Thyroid gland (tissue), 4 donors: ENCODE measurements around the gene SPIB. TPM values are rescaled to one million over a fixed set of nuclear protein-coding genes. Genes with fewer than 3 reads are reported as not detected.

Experiments
- DNase-seq, 2 donors: peaks; one replicate each; pipeline ENCODE4 v3.0.0-alpha.2; 2019
- H3K27ac ChIP-seq, 3 donors: fragments of 200-600 bp; sonication (generic); 1 replicate in 2 of 3; 2 replicates in 1 of 3; pipeline ENCODE4 v1.5.1; 2016 to 2019; ENCODE audit warnings: mild to moderate bottlenecking in 1 of 3, moderate library complexity in 1 of 3
- H3K27me3 ChIP-seq: fragments of 200-600 bp; sonication (generic); one replicate; pipeline ENCODE4 v1.5.1; 2019
- H3K36me3 ChIP-seq, 2 donors: fragments of 200-600 bp; sonication (generic); one replicate each; pipeline ENCODE4 v1.5.1; 2016 to 2019
- H3K4me1 ChIP-seq, 2 donors: fragments of 200-600 bp; sonication (generic); one replicate each; pipeline ENCODE4 v1.5.1; 2017 to 2019
- H3K4me3 ChIP-seq, 3 donors: fragments of 200-600 bp; sonication (generic); replicated peaks in 1 of 3; 1 replicate in 2 of 3; 2 replicates in 1 of 3; pipeline ENCODE4 v1.5.1; 2016; ENCODE audit warnings: mild to moderate bottlenecking in 1 of 3
- H3K9me3 ChIP-seq: fragments of 200-600 bp; sonication (generic); one replicate; pipeline ENCODE4 v1.5.1; 2017
- POLR2A ChIP-seq, 2 donors: fragments of 450-650 bp; IDR thresholded peaks; one replicate each; pipeline ENCODE4 v1.6.1; 2017; ENCODE audit warnings: antibody characterized with exemption in 2 of 2, mild to moderate bottlenecking in 2 of 2, moderate library complexity in 1 of 2
- WGBS, 2 donors: methylation state at CpG; one replicate each; pipeline ENCODE4 v1.1.5; 2017; 5-methylcytosine and 5-hydroxymethylcytosine counted together
- intact Hi-C: fragments of 100-400 bp; cut with DNase I; formaldehyde crosslinking; loops from one replicate; pipeline ENCODE4 v1.15.1; 2023
- total RNA-seq, 4 donors: library from RNA; depleted of rRNA; stranded (reverse); fragments of >200 nt; gene quantifications; one replicate each; pipeline ENCODE4 v1.2.3, GENCODE V29; 2016
- TF ChIP-seq, protein P1 (sequence below), 6 experiments: fragments of 200-600 bp in 3 of 6; fragments of 450-650 bp in 3 of 6; sonication (generic) in 3 of 6; IDR thresholded peaks; one replicate each; pipeline ENCODE4 v1.5.1; 2016 to 2019; ENCODE audit warnings: antibody characterized with exemption in 6 of 6, mild to moderate bottlenecking in 2 of 6, inconsistent platforms in 1 of 6, moderate library complexity in 1 of 6

The SPIB gene
- total RNA-seq, 4 donors from 2014 or later = not detected

GRCh38 chr19:50477751-50478515 is 59.2 kb downstream of the SPIB start:
- TF ChIP-seq POLR2A (IDR thresholded peaks at IDR 0.05) = no peak
- TF ChIP-seq, protein P1, sequence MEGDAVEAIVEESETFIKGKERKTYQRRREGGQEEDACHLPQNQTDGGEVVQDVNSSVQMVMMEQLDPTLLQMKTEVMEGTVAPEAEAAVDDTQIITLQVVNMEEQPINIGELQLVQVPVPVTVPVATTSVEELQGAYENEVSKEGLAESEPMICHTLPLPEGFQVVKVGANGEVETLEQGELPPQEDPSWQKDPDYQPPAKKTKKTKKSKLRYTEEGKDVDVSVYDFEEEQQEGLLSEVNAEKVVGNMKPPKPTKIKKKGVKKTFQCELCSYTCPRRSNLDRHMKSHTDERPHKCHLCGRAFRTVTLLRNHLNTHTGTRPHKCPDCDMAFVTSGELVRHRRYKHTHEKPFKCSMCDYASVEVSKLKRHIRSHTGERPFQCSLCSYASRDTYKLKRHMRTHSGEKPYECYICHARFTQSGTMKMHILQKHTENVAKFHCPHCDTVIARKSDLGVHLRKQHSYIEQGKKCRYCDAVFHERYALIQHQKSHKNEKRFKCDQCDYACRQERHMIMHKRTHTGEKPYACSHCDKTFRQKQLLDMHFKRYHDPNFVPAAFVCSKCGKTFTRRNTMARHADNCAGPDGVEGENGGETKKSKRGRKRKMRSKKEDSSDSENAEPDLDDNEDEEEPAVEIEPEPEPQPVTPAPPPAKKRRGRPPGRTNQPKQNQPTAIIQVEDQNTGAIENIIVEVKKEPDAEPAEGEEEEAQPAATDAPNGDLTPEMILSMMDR (IDR thresholded peaks at IDR 0.05) = no peak
- Histone ChIP-seq H3K27me3 (no peaks in the 10 kb centered on the region), H3K4me3 (no peak overlapping the region), H3K36me3 (peaks cover 39 to 48% of the 10 kb centered on the region in 2 donors), H3K4me1 (peaks cover 10 to 17% of the 10 kb centered on the region in 2 donors), H3K27ac (no peak overlapping the region), H3K9me3 (no peaks in the 10 kb centered on the region)
- WGBS, 2 donors = 94 to 95% methylated on average over 16 to 17 of the region's 17 CpGs
- no peak for DNase-seq
- intact Hi-C loops = loop anchor here (5.0 kb wide), 1 partner anchor 34 kb away; the partner anchor contains the start of genes ASPDH and JOSD2

DNA sequence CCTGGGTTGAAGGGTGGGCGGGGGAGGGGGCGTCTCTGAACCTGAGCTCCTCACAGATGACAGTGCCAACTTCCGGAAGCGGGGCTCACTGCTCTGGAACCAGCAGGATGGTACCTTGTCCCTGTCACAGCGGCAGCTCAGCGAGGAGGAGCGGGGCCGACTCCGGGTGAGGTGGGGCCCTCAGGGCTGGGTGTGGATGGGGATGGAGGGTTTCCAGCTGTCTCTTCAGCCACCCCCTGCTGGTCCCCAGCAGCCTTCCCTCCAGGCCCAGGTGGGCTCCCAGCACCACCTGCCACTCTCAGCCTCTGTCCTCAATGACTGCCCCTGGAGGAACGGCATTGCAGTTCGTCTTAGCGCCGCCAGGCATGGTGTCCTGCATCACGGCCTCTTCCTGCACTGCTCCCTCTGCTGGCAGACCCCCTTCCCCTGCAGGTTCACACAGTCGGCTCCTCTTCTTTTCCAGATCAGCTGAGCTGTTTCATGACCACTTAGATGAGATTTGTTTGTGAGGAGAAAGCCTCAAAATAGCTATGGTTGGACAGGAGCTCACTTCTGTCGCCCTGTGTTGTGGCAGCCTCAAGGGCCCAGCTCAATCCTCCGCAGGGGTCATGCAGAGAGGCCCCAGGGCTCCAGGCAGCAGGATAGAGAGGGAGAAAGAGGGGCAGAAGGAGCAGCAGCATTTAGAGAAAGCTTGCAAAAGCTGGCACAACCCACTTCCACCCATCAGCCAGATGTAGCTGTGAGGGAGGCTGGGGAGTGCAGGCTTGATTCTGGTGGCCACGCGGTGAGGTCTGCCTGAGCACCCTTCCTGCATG is 60.4 kb downstream of the SPIB start:
- TF ChIP-seq POLR2A (IDR thresholded peaks at IDR 0.05) = no peak
- TF ChIP-seq, protein P1 (IDR thresholded peaks at IDR 0.05) = no peak
- Histone ChIP-seq H3K4me1 (peaks cover 10 to 17% of the 10 kb centered on the region in 2 donors), H3K27me3 (no peaks in the 10 kb centered on the region), H3K9me3 (no peaks in the 10 kb centered on the region), H3K27ac (no peak overlapping the region), H3K4me3 (no peak overlapping the region), H3K36me3 (peaks cover 41 to 54% of the 10 kb centered on the region in 2 donors)
- intact Hi-C loops = loop anchor here (5.0 kb wide), 1 partner anchor 33 kb away; the partner anchor contains the start of genes ASPDH and JOSD2
- no peak for DNase-seq
- WGBS, 2 donors = 83 to 87% methylated on average over 17 of the region's 19 CpGs

- intact Hi-C loops = loop anchor here (5.0 kb wide), 1 partner anchor 32 kb away; the partner anchor contains the start of genes ASPDH and JOSD2
- DNase-seq = no peak
- Histone ChIP-seq H3K9me3 (no peaks in the 10 kb centered on the region), H3K36me3 (peaks cover 41 to 54% of the 10 kb centered on the region in 2 donors), H3K4me1 (peaks cover 10 to 17% of the 10 kb centered on the region in 2 donors), H3K4me3 (no peak overlapping the region), H3K27ac (no peak overlapping the region), H3K27me3 (no peaks in the 10 kb centered on the region)
- TF ChIP-seq, protein P1 (IDR thresholded peaks at IDR 0.05) = no peak
- no peak for TF ChIP-seq POLR2A (IDR thresholded peaks at IDR 0.05)
- WGBS, 2 donors = 95% methylated on average over 6 to 16 of the region's 16 CpGs
These were observed 61.1 kb downstream of the SPIB start for GRCh38 chr19:50479761-50480251.

- 90 to 93% methylated on average over 31 to 32 of the region's 37 CpGs for WGBS, 2 donors
- H3K4me3 ChIP-seq = no peak overlapping the region
- H3K27me3 ChIP-seq = no peaks in the 10 kb centered on the region
- no peaks in the 10 kb centered on the region for H3K9me3 ChIP-seq
- TF ChIP-seq POLR2A (IDR thresholded peaks at IDR 0.05) = no peak
- TF ChIP-seq, protein P1 (IDR thresholded peaks at IDR 0.05) = no peak
- no peak overlapping the region for H3K27ac ChIP-seq
- intact Hi-C loops = no loop called here
- peaks cover 10 to 17% of the 10 kb centered on the region in 2 donors for H3K4me1 ChIP-seq
- H3K36me3 ChIP-seq = peaks cover 41 to 54% of the 10 kb centered on the region in 2 donors
- no peak for DNase-seq
These were observed 61.8 kb downstream of the SPIB start for GRCh38 chr19:50480281-50481111.

Other genes starting within 250 kb of the SPIB start
- gene MYH14, start 215.3 kb upstream of the SPIB start, total RNA-seq = 100 to 1,000 TPM; 130 to 361 (median 183) TPM
- 10 to 100 TPM in 3 of 4 donors, 1 to 10 TPM in 1; 5.9 to 32.8 (median 17.2) TPM for gene KCNC3, start 89.6 kb upstream of the SPIB start, total RNA-seq
- 1 to 10 TPM in 2 of 4 donors, under 1 TPM in 2; 0.46 to 3.4 (median 1.5) TPM for gene NAPSA, start 53.3 kb upstream of the SPIB start, total RNA-seq
- 100 to 1,000 TPM in 2 of 4 donors, 10 to 100 TPM in 2; 76.4 to 114 (median 100) TPM for gene NR1H2, start 42.5 kb upstream of the SPIB start, total RNA-seq
- gene POLD1, start 34.6 kb upstream of the SPIB start, total RNA-seq = 10 to 100 TPM; 12.9 to 27.5 (median 19.0) TPM
- gene MYBPC2, start 14.0 kb downstream of the SPIB start, total RNA-seq = under 1 TPM in 1 of 4 donors, not detected in 3; 0.13 TPM
- gene EMC10, start 57.6 kb downstream of the SPIB start, total RNA-seq = 100 to 1,000 TPM; 139 to 250 (median 214) TPM
- 1 to 10 TPM; 1.4 to 8.1 (median 5.0) TPM for gene GARIN5A, start 57.9 kb downstream of the SPIB start, total RNA-seq
- 10 to 100 TPM; 23.9 to 49.5 (median 41.3) TPM for gene JOSD2, start 92.3 kb downstream of the SPIB start, total RNA-seq
- gene ASPDH, start 95.0 kb downstream of the SPIB start, total RNA-seq = not detected
- gene LRRC4B, start 149.5 kb downstream of the SPIB start, total RNA-seq = 1 to 10 TPM in 3 of 4 donors, under 1 TPM in 1; 0.59 to 3.0 (median 1.6) TPM
- 1 to 10 TPM in 2 of 4 donors, under 1 TPM in 1, not detected in 1; 0.67 to 1.4 (median 1.3) TPM for gene SYT3, start 220.9 kb downstream of the SPIB start, total RNA-seq
- 1 to 10 TPM in 1 of 4 donors, not detected in 3; 1.7 TPM for gene C19orf81, start 230.5 kb downstream of the SPIB start, total RNA-seq